Measurements from ENCODE around the gene AVPR1A. TPM values are rescaled to one million over a fixed set of nuclear protein-coding genes. Genes with fewer than 3 reads are reported as not detected.

Gene AVPR1A
- total and polyA plus RNA-seq, 10 of the 15 experiments (the other 5 are each of a cell fraction or from before 2014, with no cell fraction given), result 0.04 to 0.10 TPM; not detected in 8

- no peak for ATAC-seq
- DNase-seq (ENCODE audit: low read depth, low spot score), result no peak
- intact Hi-C loops (cut with micrococcal nuclease; ENCODE audit: unreplicated experiment) (no loop called here), in situ Hi-C loops (cut with MboI) (no loop called here)
- no peaks in the 10 kb centered on the region for H3K27me3 ChIP-seq (replicated peaks in 1 of 2; ENCODE audit: control insufficient read depth in 2 of 2, insufficient read depth in 2 of 2, low read length in 1 of 2)
- no TSS peak for BruUV-seq (replicated peaks)
- no peak for TF ChIP-seq PML (IDR thresholded peaks at IDR 0.05; ENCODE audit: low read length)
- no peaks in the 10 kb centered on the region for H3K9me3 ChIP-seq (replicated peaks; ENCODE audit: control insufficient read depth, insufficient read depth, low read length)
- no peaks in the 10 kb centered on the region for H3K79me2 ChIP-seq (ENCODE audit: control insufficient read depth, insufficient read depth, low read length)
- H3K27ac ChIP-seq (ENCODE audit: control insufficient read depth, insufficient read depth), result no peak overlapping the region
- ChIA-PET SMC1A (ENCODE audit: uncharacterized antibody, unreplicated experiment) (no interaction called here), POLR2A (no interaction called here), CTCF (no interaction called here), RAD21 (ENCODE audit: unreplicated experiment) (no interaction called here)
- no peak for FAIRE-seq
- H3K4me3 ChIP-seq, result no peak overlapping the region
- H3K4me2 ChIP-seq (ENCODE audit: control insufficient read depth, insufficient read depth), result no peak overlapping the region
- H3K36me3 ChIP-seq (ENCODE audit: control insufficient read depth in 2 of 2, insufficient read depth in 2 of 2, low read length in 1 of 2), result no peaks in the 10 kb centered on the region
- WGBS (ENCODE audit: insufficient coverage, insufficient replicate concordance, low lambda C conversion rate, missing lambda C conversion rate), result 39% methylated on average over 6 of the region's 7 CpGs
- H3K9ac ChIP-seq (ENCODE audit: control insufficient read depth, insufficient read depth, low read length), result no peak overlapping the region
- no peaks in the 10 kb centered on the region for H4K20me1 ChIP-seq (ENCODE audit: control insufficient read depth, insufficient read depth)
- no peaks in the 10 kb centered on the region for H3K4me1 ChIP-seq (ENCODE audit: control insufficient read depth, insufficient read depth, low read length)
- no peak overlapping the region for H2AFZ ChIP-seq (ENCODE audit: control insufficient read depth, low read depth, low read length)
These were observed 55.5 kb downstream of the AVPR1A start for GRCh38 chr12:63095369-63095980.

- no peaks in the 10 kb centered on the region for H3K79me2 ChIP-seq (ENCODE audit: control insufficient read depth, insufficient read depth, low read length)
- H3K4me2 ChIP-seq (ENCODE audit: control insufficient read depth, insufficient read depth), result no peak overlapping the region
- H3K4me1 ChIP-seq (ENCODE audit: control insufficient read depth, insufficient read depth, low read length), result no peaks in the 10 kb centered on the region
- in situ Hi-C loops (cut with MboI) (no loop called here), intact Hi-C loops (cut with micrococcal nuclease; ENCODE audit: unreplicated experiment) (no loop called here)
- ChIA-PET CTCF (interaction anchor here (1.2 kb wide), 1 partner anchor 9 kb away, joined by 4 read pairs; no protein-coding TSS in a partner anchor), RAD21 (ENCODE audit: unreplicated experiment) (no interaction called here), SMC1A (ENCODE audit: uncharacterized antibody, unreplicated experiment) (interaction anchor here (0.5 to 0.6 kb wide), 2 partner anchors 20 to 63 kb away, joined by 3 read pairs; no protein-coding TSS in a partner anchor), POLR2A (no interaction called here)
- WGBS (ENCODE audit: insufficient coverage, insufficient replicate concordance, low lambda C conversion rate, missing lambda C conversion rate), result 0% methylated on average over 2 of the region's 2 CpGs
- H3K27me3 ChIP-seq (replicated peaks in 1 of 2; ENCODE audit: control insufficient read depth in 2 of 2, insufficient read depth in 2 of 2, low read length in 1 of 2), result no peaks in the 10 kb centered on the region
- no peaks in the 10 kb centered on the region for H3K9me3 ChIP-seq (replicated peaks; ENCODE audit: control insufficient read depth, insufficient read depth, low read length)
- H3K27ac ChIP-seq (ENCODE audit: control insufficient read depth, insufficient read depth), result no peak overlapping the region
- no peak overlapping the region for H2AFZ ChIP-seq (ENCODE audit: control insufficient read depth, low read depth, low read length)
- no TSS peak for BruUV-seq (replicated peaks)
- DNase-seq (ENCODE audit: low read depth, low spot score) (no peak), ATAC-seq (no peak), FAIRE-seq (no peak)
- H3K9ac ChIP-seq (ENCODE audit: control insufficient read depth, insufficient read depth, low read length), result no peak overlapping the region
- TF ChIP-seq HSF1 (IDR thresholded peaks at IDR 0.05; ENCODE audit: low read depth, low read length) (no peak), IRF3 (IDR thresholded peaks at IDR 0.05) (no peak), USF1 (IDR thresholded peaks at IDR 0.05; ENCODE audit: borderline replicate concordance, extremely low read length, insufficient read depth, low read depth, low read length) (no peak), TAF1 (IDR thresholded peaks at IDR 0.05; ENCODE audit: borderline replicate concordance, low read depth, low read length) (no peak), SIX5 (IDR thresholded peaks at IDR 0.05; ENCODE audit: low read depth, low read length, severe bottlenecking) (no peak)
- H3K36me3 ChIP-seq (ENCODE audit: control insufficient read depth in 2 of 2, insufficient read depth in 2 of 2, low read length in 1 of 2), result no peaks in the 10 kb centered on the region
- no peaks in the 10 kb centered on the region for H4K20me1 ChIP-seq (ENCODE audit: control insufficient read depth, insufficient read depth)
- H3K4me3 ChIP-seq, result no peak overlapping the region
These were observed 57.3 kb downstream of the AVPR1A start for GRCh38 chr12:63093711-63094110.
